ENCODE data around the gene CNIH3.

The CNIH3 gene

GRCh38 chr1:224762701-224763100, 146.6 kb downstream of the CNIH3 start:
- no peak overlapping the region for H3K27ac ChIP-seq
- TF ChIP-seq ZFX (IDR thresholded peaks at IDR 0.05), result no peak
- TF ChIP-seq CTCF (conservative IDR thresholded peaks at IDR 0.05), result no peak

GRCh38 chr1:224763126-224763775, 147.1 kb downstream of the CNIH3 start:
- no peak overlapping the region for H3K27ac ChIP-seq
- TF ChIP-seq CTCF (conservative IDR thresholded peaks at IDR 0.05), result no peak
- no peak for TF ChIP-seq ZFX (IDR thresholded peaks at IDR 0.05)

- TF ChIP-seq CTCF (conservative IDR thresholded peaks at IDR 0.05) (no peak), ZFX (IDR thresholded peaks at IDR 0.05) (no peak)
- H3K27ac ChIP-seq, result no peak overlapping the region
Observed at GRCh38 chr1:224766266-224766665, 150.1 kb downstream of the CNIH3 start.

GRCh38 chr1:224767031-224767430, 150.9 kb downstream of the CNIH3 start:
- no peak for TF ChIP-seq ZFX (IDR thresholded peaks at IDR 0.05)
- no peak for TF ChIP-seq CTCF (conservative IDR thresholded peaks at IDR 0.05)
- H3K27ac ChIP-seq, result no peak overlapping the region

GRCh38 chr1:224767676-224768075, 151.6 kb downstream of the CNIH3 start:
- H3K27ac ChIP-seq, result no peak overlapping the region
- TF ChIP-seq ZFX (IDR thresholded peaks at IDR 0.05), result no peak
- no peak for TF ChIP-seq CTCF (conservative IDR thresholded peaks at IDR 0.05)

GRCh38 chr1:224768971-224769370, 152.9 kb downstream of the CNIH3 start:
- no peak overlapping the region for H3K27ac ChIP-seq
- no peak for TF ChIP-seq ZFX (IDR thresholded peaks at IDR 0.05)
- no peak for TF ChIP-seq CTCF (conservative IDR thresholded peaks at IDR 0.05)

GRCh38 chr1:224769452-224770335, 153.6 kb downstream of the CNIH3 start:
- H3K27ac ChIP-seq, result no peak overlapping the region
- TF ChIP-seq CTCF (conservative IDR thresholded peaks at IDR 0.05) (no peak), ZFX (IDR thresholded peaks at IDR 0.05) (no peak)

All from C4-2B (cell line).